Activated CD4-positive, alpha-beta T cell treated with anti-CD3 and anti-CD28 coated beads, Interleukin-2, amount 50 U/mL, for 1 hour (primary cell): ENCODE data around the gene IGF1R.
A peak's percentile ranks its signal among the peaks of the same experiment; 100 is the strongest.

ENCODE experiments used
- DNase-seq: peaks from one replicate; pipeline ENCODE4 v3.0.0-alpha.2; 2020

The IGF1R gene

GRCh38 chr15:98779463-98780071 is 131.2 kb downstream of the IGF1R start:
- peak; percentile 76 for DNase-seq

GRCh38 chr15:98781838-98782237 is 133.5 kb downstream of the IGF1R start:
- DNase-seq, result no peak

GRCh38 chr15:98782801-98783200 is 134.5 kb downstream of the IGF1R start:
- no peak for DNase-seq

- DNase-seq, result no peak
These were observed 137.1 kb downstream of the IGF1R start for GRCh38 chr15:98785431-98785806.

- DNase-seq, result no peak
These were observed 137.7 kb downstream of the IGF1R start for GRCh38 chr15:98785807-98786621.

DNA sequence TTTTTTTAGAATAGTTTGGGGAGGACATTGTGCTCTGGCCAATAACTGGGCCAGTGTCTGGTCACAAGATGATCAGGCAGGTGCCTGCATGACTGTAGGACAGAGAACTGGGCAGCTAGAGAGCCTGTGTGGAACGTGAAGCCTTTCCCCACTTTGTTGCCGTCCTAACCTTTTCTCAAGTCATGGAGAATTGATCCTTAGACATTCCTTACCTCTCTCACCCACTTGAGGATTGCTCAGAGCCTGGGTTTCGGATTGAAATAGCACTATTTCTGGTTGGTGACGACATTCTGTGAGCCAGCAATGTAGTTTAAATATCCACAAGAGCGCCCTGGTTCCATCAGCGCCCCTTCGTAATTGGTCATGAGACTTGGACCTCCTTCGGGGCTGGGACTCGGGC is 138.4 kb downstream of the IGF1R start:
- DNase-seq, result no peak

DNA sequence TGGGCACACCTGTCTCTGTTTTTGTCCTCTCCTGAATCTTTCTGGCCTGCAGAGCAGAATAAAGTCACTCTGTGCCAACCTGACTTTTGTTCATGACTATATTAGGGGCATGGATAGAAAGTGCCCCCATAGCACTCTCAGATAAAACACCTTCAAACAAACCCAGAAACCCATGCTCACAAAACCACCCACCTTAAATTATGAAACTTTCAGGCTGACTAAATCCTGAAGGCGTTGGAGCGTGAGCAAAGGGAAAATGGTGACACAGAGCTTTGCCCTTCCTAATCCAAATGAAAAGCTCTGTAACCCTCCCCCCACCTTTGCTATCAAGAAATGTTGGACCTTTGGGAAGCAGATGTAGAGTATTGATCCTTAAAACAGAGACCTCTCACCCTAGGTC is 138.9 kb downstream of the IGF1R start:
- no peak for DNase-seq

DNA sequence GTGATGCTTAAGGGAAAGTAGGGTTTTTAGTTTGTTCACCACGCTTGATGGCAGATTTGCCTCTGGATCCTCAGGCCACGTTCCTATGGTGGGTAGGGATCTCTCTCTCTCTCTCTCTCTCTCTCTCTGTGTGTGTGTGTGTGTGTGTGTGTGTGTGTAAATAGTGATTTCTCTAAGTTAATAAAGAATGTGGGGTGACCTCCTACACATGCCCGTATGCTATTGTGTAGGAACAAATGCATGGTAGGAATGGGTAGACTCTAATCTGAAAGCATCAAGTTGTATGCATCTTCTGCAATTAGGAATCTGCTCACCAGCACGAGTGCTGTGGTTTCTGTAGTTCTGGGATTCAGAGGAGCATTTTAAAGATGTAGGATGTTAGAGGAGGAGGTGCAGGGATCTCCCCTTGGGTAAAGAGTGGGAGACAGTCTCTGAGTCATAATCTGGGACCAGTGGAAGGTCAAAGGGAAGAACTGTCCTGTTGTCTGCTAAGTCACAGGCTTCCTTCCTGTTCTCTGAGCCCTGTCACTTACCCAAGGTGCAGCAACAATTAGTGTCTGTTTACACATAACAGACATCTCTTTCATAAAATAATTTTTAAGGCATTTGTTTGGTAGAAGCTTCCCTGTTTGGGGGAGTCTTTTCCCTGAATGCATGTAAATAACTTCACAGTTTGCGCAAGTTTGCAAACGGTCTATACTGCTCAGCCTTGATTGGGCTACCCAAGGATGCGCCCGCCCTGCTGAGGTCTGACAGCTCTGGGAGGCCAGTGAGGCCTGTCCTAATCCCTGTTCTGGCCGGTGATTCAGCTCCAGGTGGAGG is 139.8 kb downstream of the IGF1R start:
- DNase-seq, result no peak

- no peak for DNase-seq
These were observed 140.7 kb downstream of the IGF1R start for GRCh38 chr15:98789020-98789419.

DNA sequence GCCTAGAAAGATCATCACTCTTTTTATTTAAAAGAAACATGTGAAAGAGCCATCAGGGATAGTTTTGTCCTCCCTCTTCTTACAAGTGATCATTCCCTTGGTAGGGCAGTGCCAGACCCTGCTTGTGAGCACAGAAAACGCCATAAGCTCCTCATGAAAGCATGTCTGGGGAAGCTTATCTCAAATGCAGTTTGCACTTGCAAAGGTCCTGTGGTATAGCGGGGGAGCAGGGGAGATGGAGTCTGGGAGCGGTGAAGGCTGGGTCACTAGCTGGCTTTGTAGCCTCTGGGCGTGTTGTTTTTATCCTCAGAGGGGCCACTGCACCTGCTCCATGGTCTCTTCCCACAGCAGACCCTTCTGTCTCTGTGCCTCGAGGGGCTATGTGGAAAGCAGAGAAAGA is 141.9 kb downstream of the IGF1R start:
- DNase-seq, result no peak

DNA sequence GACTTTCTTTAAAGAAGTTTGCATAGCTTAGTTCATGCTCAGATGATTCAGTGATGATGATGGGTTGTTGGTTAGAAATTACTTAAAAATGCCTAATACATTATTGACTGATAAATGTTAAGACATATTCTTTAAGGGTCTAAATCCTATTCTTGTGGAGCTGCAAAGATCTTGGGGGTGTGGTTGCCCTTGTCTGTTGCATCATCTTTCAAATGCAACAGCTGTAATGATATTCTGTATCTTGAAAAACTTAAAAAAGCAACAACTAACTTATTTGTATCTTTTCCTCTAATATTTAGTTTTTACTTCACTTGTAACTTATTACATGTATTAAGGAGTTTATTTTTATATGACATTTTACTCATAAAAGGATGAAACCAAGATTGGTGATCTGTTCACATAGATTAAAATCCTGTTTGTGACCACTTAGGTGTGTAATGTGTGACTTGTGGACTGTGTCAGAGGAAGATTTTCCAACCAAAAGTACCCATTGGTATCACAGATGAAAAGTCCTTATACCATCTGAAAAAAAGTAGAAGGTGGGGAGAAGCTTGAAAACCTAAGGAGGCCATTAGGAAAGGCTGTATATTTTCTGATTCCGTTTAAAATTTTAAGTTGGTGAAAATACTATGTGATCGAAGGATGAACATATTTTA is 142.8 kb downstream of the IGF1R start:
- no peak for DNase-seq

- DNase-seq, result no peak
These were observed 143.8 kb downstream of the IGF1R start for GRCh38 chr15:98792117-98792516.

DNA sequence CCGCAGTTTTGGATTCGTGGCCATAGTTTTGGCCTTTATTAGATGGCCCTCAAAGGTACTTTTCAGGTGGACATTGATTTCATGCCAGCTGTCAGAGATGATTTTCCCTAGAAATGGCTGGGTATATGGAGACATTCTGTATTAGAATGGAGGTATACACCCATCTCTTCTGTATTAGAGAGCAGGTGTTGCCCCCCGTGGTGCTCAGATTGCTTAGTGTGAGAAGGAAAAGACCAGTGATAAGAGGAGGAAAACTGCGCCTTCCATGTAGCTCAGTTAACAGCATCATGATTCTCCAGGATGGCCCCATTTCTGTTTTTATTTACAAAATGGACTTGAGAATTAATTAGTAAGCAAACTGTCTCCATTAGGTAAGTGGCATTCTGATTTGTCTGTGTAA is 145.9 kb downstream of the IGF1R start:
- no peak for DNase-seq

GRCh38 chr15:98794748-98795147 is 146.4 kb downstream of the IGF1R start:
- DNase-seq, result no peak

DNA sequence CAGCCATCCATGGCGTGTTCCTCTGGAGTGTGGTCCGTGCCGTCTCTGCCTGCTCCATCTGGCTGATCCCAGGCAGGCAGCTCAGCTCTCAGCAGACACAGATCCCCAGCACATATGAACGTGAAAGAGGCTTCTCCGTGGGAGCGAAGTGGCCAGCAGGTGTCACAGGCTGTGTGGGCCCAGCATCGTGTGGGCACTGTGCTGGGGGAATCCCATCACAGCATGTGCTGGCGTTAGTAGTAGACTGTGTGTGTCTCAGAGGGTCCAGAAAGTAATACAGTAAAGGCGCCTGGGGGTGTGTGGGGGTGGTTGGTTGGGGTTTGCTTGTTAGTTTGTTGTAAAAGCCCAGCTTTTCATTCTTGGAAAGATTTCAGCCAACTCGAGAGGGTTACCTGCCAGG is 147.6 kb downstream of the IGF1R start:
- no peak for DNase-seq

- no peak for DNase-seq
These were observed 148.5 kb downstream of the IGF1R start for GRCh38 chr15:98796685-98797357.

DNA sequence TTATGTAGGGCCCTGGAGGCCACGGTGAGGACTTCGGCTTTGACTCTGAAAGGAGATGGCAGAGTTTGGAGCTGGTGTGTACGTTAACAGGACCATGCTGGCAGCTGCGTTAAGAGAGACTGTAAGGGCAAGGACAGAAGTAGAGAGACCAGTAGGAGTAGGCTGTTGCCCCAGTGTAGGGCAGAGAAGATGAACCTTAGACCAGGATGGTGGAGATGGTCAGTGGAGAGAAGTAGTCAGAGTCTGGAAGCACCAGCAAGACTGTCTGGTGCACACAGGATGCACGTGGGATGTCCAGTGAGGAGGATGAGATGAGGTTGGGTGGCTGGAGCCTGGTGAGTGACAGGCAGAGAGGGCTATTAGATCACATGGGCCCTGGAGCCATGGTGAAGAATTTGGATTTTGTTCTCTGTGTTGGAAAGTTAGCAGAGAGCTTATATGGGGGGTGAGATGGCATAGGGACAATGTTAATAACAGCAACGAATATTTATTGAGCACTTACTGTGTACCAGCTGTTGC is 150.1 kb downstream of the IGF1R start:
- no peak for DNase-seq

- DNase-seq, result no peak
These were observed 151.4 kb downstream of the IGF1R start for GRCh38 chr15:98799461-98800390.

DNA sequence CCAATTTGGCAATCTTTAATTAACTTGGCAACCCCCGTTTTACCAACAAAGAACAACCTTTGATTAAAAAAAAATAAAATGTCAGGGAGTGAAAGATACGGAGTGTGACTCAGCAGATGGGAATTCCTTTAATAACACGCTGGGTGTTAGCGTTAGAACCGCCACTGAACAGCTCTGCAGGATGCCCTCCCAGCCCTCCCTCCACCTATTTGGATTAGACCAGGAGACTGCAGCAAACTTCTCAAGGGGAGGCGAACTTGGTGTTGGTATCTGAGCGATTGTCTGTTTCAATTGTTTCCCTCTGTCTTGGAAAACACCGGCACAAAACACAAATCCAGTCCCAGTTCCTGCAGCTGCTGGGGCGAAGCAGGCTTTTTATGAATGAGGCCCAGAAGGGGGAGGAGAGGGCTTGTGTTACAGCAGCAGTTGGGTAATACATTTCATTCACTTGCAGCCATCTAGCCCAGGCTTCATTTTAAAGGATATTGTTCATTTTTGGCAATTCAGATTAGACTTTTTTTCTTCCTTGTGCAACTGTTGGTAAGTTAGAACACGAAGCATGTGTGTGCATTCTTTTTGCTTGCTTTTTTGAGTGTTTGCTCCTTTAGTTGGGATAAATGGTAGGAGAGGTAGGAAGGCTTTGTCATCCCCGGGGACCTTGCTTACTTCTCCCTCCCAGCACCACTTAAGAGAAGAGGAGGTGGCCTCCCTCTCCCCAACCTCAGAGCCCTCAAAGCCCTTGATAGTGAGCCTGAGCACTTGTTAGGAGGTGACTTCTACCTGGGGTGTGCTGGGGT is 152.3 kb downstream of the IGF1R start:
- no peak for DNase-seq

DNA sequence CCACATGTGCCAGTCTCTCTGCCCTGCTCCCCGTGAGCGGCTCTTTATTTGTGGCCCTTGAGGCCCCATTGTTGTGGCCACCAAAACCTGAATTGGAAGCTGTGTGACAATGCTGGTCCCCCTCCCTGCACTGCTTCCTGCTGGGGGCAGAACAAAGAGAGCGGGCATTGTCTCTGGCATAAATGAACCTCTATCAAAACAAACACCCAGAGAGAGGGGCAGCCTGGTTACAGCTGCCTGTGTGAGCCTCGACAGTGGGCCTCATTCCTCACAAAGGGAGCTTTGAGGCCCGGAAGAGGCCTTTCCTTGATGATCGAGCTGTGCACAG is 152.9 kb downstream of the IGF1R start:
- DNase-seq, result no peak

DNA sequence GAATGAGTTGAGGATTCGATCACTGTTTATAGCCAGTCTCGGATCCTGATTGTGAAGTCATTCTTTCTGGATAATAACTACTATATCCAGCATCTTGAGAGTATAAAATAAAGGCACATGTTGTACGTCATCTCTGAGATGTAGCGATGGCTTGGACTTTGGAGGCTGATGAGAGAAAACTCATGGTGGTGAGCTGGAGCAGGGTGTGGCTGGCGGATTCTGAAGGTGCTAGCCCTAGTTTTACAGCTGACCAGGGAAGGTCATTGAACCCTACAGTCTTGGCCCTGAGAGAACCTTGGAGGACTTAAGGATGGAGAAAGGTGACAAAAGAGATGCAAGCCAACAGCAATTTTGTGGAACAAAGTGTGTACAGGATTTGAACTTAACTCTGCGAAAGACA is 153.8 kb downstream of the IGF1R start:
- no peak for DNase-seq
